G401 (cell line): ENCODE results near the gene MACROD1. TPM values are rescaled to one million over a fixed set of nuclear protein-coding genes. Genes with fewer than 3 reads are reported as not detected.
"Not testable (repeated sequence)": the region's sequence is repeated elsewhere in the genome, so short reads cannot be mapped to it uniquely, and the experiment has no call there.

Source experiments
- DNase-seq: peaks from one replicate; pipeline ENCODE4 v3.0.0-alpha.2; 2015; ENCODE audit warnings: low spot score
- in situ Hi-C: cut with HindIII; loops from 2 replicates; pipeline ENCODE4 v1.10.0; 2016; ENCODE audit warnings: low sequenced_read_pairs, mixed read lengths
- total RNA-seq: library from RNA; depleted of rRNA; stranded (reverse); fragments of >200 nt; shearing (Covaris generic); gene quantifications from 2 replicates; pipeline ENCODE4 v1.2.3, GENCODE V29; 2014; rRNA removed

The MACROD1 gene
- total RNA-seq, 1 experiment from 2014 or later, result 85.0 TPM

GRCh38 chr11:63973912-63974258, 192.0 kb downstream of the MACROD1 start:
- in situ Hi-C loops, DNase-seq: not testable (repeated sequence)

GRCh38 chr11:63970902-63971301, 195.0 kb downstream of the MACROD1 start:
- in situ Hi-C loops, result no loop called here
- no peak for DNase-seq

- in situ Hi-C loops, result no loop called here
- no peak for DNase-seq
Measured at GRCh38 chr11:63969461-63969860, 196.5 kb downstream of the MACROD1 start.

- no peak for DNase-seq
- in situ Hi-C loops, result no loop called here
Measured at GRCh38 chr11:63966444-63966843, 199.5 kb downstream of the MACROD1 start.

GRCh38 chr11:63963895-63964294, 202.0 kb downstream of the MACROD1 start:
- DNase-seq, in situ Hi-C loops: not testable (repeated sequence)

- in situ Hi-C loops, result no loop called here
- DNase-seq, result no peak
Measured at GRCh38 chr11:63961608-63962412, 204.1 kb downstream of the MACROD1 start.

GRCh38 chr11:63958008-63958407, 207.9 kb downstream of the MACROD1 start:
- DNase-seq, result no peak
- in situ Hi-C loops, result no loop called here

- in situ Hi-C loops, result no loop called here
- no peak for DNase-seq
Measured at GRCh38 chr11:63952570-63952969, 213.3 kb downstream of the MACROD1 start.

- in situ Hi-C loops, result no loop called here
Measured at GRCh38 chr11:63951779-63952536, 214.0 kb downstream of the MACROD1 start.

More at GRCh38 chr11:63951779-63952536, 214.0 kb downstream of the MACROD1 start:
- no peak for DNase-seq

Other genes starting within 250 kb of the MACROD1 start
- 53.3 and 54.9 TPM in 2 replicates for gene RCOR2, start 248.9 kb downstream of the MACROD1 start, total RNA-seq
- gene NAA40, start 227.1 kb downstream of the MACROD1 start, total RNA-seq, result 44.2 and 50.7 TPM in 2 replicates
- gene COX8A, start 191.5 kb downstream of the MACROD1 start, total RNA-seq, result 499 and 536 TPM in 2 replicates
- gene OTUB1, start 179.7 kb downstream of the MACROD1 start, total RNA-seq, result 123 and 143 TPM in 2 replicates
- not detected in 2 replicates for gene FLRT1, start 130.2 kb downstream of the MACROD1 start, total RNA-seq
- gene STIP1, start 20.1 kb upstream of the MACROD1 start, total RNA-seq, result 241 and 363 TPM in 2 replicates
- 5.9 TPM in 1 of 2 replicates, not detected in the other for gene FERMT3, start 40.6 kb upstream of the MACROD1 start, total RNA-seq
- 28.9 and 46.2 TPM in 2 replicates for gene TRPT1, start 60.1 kb upstream of the MACROD1 start, total RNA-seq
- gene NUDT22, start 60.2 kb upstream of the MACROD1 start, total RNA-seq, result 33.3 and 34.2 TPM in 2 replicates
- gene DNAJC4, start 64.4 kb upstream of the MACROD1 start, total RNA-seq, result 10.3 and 24.1 TPM in 2 replicates
- gene VEGFB, start 68.5 kb upstream of the MACROD1 start, total RNA-seq, result 14.6 and 27.0 TPM in 2 replicates
- gene FKBP2, start 75.0 kb upstream of the MACROD1 start, total RNA-seq, result 20.6 and 27.8 TPM in 2 replicates
- gene PPP1R14B, start 80.8 kb upstream of the MACROD1 start, total RNA-seq, result 293 and 394 TPM in 2 replicates
- 59.3 and 62.7 TPM in 2 replicates for gene PLCB3, start 85.4 kb upstream of the MACROD1 start, total RNA-seq
- 146 and 183 TPM in 2 replicates for gene BAD, start 118.6 kb upstream of the MACROD1 start, total RNA-seq
- gene GPR137, start 119.7 kb upstream of the MACROD1 start, total RNA-seq, result 17.8 and 25.9 TPM in 2 replicates
- gene KCNK4, start 125.2 kb upstream of the MACROD1 start, total RNA-seq, result 0.14 TPM in 1 of 2 replicates, not detected in the other
- not detected in 2 replicates for gene CATSPERZ, start 134.2 kb upstream of the MACROD1 start, total RNA-seq
- gene ESRRA, start 139.4 kb upstream of the MACROD1 start, total RNA-seq, result 42.0 and 75.5 TPM in 2 replicates
- gene TRMT112, start 151.4 kb upstream of the MACROD1 start, total RNA-seq, result 313 and 472 TPM in 2 replicates
- gene PRDX5, start 152.0 kb upstream of the MACROD1 start, total RNA-seq, result 341 and 414 TPM in 2 replicates
- 15.1 and 26.6 TPM in 2 replicates for gene CCDC88B, start 174.1 kb upstream of the MACROD1 start, total RNA-seq
- 113 and 126 TPM in 2 replicates for gene RPS6KA4, start 193.0 kb upstream of the MACROD1 start, total RNA-seq